HG03460 (cell line): ENCODE data around the gene RETN.

Experiments used
- ATAC-seq: cut with Tn5 transposase; IDR thresholded peaks from one replicate; pipeline ENCODE4 v1.9.1; 2021; ENCODE audit not compliant: unreplicated experiment

Gene RETN, protein sequence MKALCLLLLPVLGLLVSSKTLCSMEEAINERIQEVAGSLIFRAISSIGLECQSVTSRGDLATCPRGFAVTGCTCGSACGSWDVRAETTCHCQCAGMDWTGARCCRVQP

DNA sequence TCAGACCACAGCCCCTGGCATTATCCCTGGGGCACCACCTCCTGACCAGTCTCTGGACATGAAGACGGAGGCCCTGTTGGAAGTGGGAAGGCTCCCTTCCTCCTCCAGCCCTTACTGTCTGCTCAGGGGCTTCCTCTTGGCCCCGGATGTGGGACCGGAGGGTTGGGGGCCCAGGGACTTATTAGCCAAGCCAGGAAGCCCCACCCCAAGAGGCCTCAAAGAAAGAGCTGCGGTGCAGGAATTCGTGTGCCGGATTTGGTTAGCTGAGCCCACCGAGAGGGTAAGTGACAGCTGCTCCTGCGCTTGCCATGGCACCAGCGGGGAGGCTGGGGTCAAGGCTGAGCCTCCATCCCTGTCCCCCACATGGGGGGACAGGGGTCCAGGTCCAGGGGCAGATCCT, at the start of gene RETN:
RETN (plus strand) TSS at position 208 of the 400 bp plus-strand sequence. CDS start 278 bp downstream, outside the sequence.
- no peak for ATAC-seq

DNA sequence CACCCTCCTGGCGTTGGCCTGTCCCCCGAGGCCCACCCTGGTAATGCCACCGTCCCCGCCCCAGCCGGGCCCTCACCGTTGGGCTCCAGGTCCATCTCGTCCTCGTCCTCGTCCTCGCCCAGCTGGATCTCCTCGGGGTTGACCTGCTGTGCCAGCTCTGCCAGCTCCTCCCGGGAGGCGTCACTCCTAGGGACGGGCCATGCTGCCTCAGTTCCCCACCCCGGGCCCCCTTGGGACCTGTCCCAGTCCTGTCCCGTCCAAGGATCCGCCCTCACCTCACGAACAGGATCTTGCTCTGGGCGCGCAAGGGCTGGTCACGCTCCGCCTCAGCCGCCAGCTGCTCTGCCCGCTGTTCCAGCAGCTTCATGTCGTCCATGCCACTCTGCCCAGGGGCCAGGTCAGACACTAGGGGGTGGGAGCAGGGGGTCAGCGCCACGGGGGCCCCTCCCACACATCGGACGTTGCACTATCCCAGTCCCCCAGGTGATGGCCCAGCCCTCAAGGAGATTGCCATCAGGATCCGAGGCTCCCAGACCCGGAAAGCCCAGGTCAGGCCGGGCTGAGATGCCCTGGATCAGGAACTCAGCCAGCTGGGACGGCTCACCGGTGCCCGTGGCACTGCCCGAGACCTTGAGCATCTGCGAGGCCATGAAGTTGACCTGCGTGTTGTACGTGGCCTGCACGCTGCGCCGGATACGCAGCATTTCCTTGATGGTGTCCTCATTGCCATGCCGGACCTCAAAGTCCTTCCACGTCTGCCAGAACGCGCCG, 49.0 kb upstream of the RETN start:
- no peak for ATAC-seq

DNA sequence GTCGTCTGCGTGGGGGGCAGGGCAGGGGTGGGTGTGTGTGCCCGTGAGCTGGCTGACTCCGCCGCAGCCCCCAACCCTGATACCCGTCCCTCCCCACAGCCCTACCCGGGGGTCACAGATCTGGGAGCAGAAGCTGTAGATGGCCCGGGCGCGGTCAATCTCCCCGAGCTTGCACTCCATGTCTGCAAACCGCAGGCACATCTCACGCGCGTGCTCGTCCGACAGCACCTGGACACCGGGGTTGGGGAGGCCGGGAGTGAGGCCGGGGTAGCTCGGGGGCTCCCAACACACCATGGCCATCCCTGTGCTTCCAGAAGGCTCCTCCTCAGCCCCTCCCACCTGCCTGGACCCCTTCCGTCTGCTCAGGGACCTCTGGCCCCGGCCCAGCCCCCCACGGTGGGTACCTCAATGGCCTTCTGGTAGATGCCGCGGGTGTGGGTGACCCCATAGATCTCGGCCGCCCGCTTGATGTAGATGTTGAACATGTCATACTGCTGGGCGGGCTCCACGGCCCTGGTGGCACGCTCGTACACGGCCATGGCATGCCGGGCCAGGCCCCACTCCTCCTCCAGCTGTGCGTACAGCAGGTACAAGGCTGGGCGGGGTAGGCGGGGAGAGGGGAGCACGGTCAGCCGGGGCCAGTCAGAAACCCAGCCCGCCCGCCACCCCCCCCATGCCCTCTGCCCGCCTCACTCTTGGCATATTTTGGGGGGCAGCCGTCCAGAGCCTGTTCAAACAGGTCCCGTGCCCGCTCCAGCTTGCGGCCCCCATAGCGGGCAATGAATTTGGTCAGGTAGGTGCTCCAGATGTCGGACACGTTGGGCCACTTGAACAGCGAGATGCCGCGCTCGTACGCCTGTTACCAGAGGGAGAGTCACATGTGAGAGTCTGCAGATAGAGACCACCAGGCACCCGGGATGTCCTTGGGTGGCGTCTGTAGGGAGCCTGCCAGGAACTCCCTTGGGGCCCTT, 48.1 kb upstream of the RETN start:
- ATAC-seq, result no peak

DNA sequence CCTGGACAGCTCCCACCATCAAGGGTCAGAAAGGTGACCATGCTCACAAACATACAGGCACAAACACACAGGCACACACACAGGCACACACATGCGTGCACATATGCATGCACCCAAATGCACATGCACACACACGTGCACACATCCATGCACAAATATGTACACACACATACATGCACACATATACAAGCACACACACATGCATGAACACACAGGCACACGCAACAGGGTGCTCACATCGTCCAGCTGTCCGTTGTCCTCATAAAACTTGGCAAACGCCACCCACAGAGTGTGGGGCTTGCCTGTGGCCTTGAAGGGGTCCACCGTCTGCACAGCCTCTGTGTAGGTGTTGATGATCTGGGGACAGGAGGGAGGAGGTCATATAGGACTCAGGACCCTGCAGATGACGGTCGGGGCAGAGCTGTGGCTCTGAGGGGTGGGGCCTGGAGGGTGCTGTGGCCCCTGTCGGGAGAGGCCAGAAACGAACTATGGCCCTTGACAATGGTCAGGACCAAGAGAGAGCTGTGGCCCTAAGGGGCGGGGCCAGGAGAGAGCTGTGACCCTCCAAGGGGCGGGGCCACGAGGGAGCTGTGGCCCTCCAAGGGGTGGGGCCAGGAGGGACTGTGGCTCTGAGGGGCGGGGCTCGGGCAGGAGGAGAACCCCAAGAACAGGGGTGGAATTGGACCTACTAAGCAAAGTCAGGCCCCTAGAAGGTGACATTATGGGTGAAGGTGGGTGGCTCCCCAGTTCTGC, 45.7 kb upstream of the RETN start:
- no peak for ATAC-seq

DNA sequence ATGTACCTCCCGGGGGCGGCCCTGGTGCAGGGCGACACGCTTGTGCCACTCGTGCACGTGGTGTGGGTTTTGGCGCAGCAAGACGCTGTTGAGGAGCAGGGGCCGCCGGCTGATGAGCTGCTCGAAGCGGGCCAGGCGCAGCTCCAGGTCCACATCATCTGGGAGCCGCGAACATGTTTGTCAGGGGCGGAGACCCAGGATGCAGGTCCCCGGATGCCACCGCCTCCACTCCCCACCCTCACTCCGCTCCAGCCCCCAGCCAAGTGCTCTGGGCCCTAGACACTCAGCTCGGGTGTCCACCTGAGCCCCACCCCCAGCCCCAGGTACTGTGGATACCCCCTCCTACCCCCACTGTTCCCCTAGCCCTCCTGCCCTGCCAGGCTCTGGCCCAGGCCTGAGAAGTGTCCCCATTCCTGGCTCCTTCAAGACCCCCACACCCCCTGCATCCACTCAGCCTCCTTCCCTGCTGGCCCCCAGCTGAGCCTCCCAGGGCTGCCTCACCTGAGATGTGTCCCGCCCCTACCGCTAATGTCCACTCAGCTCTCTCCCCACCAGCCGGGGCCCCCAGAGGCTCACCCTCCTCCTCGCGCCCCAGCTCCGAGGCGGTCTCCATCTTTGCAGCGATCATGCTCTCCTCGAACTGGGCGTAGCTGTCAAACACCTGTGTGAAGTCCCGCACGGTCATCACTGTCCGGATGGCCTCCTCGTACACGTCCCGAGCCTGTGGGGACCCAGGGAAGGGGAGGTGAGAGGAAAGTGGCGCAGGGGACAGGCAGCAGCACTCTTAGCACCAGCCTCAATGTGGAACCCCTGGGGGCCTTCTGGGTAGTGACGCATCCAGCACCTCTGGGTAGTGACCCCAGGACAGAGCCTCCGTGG, 44.9 kb upstream of the RETN start:
- ATAC-seq, result no peak

DNA sequence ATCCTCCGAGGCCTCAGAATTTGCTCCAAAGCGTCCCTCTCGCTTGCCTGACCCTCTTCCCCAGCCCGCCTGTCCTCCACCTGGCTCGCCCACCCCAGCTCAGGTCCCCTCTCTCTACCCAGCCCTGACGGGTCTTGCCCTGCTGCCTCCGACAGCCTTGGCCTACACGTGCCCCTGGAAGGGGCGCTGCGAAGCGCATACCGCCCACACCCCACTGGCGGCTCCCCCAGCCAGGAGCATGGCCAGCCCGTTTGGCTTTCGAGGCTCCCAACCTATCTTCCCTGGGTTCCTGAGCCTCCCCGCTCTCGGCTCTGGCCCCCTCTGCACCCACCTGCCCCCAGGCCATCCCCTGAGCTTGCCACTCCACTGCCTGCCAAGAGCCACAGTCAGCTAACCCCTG, 44.0 kb upstream of the RETN start:
- no peak for ATAC-seq

DNA sequence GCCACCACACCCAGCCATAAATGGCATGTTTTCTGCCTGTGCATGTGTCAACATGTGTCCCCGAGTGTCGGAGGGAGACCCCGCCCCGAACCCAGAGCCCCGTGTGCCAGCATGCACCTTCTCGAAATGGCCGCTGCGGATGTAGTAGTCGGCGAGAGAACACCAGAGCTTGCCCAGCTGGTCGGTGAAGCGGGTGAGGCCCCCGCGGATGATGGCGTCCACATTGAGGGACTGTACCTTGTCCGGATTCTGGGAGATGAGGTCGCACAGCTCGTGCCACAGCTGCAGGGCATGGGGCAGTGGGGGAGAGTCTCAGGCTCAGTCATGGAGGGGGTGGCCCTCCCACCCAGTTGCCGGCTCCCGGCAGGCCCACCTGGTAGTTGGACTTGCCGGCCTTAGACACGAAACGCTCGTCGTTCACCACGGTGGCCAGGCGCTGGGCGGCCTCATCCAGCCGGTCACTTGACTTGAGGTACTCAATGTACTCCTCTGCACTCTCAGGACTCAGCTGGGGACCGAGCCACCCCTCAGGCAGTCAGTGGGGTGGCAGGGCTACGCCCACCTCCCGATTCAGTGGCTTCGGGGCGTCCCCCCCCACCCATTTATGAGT, 43.0 kb upstream of the RETN start:
- no peak for ATAC-seq

DNA sequence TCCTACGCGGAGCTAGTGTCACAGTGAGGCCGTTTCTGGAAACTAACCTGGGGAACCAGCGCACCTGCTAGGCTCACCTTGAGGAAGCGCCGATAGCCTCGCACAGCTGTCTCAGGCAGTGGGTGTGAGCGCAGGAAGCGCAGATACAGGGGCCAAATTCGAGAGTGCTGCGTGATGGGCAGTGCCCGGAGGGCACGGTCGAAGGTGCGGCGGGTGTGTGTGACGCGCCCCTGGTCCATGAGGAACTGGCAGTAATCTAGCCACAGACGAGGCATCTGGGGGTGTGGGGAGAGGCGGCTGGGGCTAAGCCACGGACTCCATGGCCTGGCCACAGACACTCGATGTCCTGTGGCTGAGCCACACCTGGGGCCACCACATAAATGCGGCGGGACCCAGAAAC, 41.7 kb upstream of the RETN start:
- ATAC-seq, result no peak

DNA sequence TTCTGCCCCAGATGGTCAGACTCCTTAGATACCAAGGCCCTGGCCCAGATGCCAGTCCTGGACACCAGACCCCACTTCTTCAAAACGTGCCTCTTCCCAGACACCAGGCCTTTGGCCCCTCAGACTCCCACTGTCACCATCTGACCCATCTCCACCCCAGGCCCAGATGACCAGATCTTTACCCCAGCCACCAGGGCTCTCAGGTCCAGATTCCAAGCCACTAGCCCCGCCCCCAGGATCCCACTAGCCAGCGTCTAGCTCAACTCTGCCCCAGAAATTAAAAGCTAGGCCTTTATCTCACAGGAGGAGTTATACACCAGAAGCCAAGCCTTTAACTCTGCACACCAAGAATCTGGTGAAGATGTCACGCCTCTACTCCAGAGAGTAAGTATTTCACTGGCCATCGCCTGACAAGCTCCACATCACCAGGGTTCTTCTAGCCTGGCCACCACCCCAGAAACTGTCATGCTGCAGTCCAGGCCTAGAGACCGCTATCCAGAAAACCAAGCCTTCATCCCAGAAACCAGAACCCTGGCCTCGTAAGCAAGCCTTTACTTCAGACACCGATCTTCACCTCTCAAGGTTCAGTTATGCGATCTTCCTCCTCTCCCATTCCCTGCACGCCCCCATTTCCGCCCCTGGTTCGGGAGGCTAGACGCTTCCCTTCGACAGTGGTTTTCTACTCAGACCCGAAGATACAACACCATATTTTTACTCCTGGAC, 40.1 kb upstream of the RETN start:
- ATAC-seq, result no peak

DNA sequence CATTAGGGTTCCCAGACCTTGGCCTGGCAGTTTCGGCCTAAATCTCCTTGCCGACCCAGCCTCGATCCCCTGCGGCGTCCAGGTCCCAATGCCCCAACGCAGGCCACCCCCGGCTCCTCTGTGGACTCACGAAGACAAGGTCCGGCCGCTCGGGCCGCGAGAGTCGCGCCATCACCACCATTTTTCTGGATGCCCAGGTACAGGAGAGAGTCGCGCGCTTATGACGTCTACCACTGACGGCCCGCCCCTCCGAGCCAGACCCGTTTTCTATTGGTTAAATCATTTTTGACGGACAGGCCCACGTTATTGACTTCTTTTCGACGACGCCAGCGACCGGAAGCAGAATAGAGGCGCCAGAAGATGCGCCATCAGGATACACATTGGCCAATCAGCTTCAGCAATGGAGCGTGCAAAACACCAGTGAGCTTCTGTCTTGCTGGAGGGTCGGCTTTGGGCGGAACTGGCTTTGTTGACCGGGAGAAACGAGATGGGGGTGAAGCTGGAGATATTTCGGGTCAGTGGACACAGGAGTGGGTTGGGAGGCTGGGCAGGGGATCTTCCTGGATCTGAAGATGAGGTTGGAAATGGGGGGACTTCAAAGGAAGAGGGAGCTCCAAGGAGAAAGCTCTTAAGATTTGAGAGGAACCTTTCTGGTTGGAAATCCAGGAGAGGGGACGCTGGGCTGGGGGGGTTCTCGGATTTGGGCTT, 39.3 kb upstream of the RETN start, which contains the start of the genes PET100 and XAB2:
PET100 (plus strand) TSS at position 447 of the 708 bp plus-strand sequence; CDS start at position 488, 41 bp downstream.
XAB2 (minus strand) TSS at position 199 of the 708 bp plus-strand sequence; CDS start at position 181, 18 bp downstream.
- ATAC-seq, result peak; percentile 93

DNA sequence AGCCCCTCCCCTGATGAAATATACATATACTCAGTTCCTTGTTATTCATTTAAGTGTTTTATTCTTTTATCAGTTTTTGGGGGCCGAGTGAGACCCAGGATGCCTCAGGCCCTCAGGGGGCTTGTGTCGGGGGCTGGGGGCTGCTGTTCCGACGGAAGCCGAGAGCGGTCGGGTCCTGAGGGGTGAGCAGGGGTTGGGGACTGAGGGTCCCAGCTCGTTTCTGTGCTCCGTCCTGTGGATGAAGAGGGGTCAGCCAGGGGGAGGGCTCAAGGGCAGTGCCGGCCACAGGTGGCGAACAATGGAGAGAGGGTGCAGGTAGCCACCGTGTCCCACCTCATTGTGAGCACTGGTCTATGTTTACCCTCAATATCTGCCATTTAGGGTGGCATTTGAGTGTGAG, 37.3 kb upstream of the RETN start:
- no peak for ATAC-seq

DNA sequence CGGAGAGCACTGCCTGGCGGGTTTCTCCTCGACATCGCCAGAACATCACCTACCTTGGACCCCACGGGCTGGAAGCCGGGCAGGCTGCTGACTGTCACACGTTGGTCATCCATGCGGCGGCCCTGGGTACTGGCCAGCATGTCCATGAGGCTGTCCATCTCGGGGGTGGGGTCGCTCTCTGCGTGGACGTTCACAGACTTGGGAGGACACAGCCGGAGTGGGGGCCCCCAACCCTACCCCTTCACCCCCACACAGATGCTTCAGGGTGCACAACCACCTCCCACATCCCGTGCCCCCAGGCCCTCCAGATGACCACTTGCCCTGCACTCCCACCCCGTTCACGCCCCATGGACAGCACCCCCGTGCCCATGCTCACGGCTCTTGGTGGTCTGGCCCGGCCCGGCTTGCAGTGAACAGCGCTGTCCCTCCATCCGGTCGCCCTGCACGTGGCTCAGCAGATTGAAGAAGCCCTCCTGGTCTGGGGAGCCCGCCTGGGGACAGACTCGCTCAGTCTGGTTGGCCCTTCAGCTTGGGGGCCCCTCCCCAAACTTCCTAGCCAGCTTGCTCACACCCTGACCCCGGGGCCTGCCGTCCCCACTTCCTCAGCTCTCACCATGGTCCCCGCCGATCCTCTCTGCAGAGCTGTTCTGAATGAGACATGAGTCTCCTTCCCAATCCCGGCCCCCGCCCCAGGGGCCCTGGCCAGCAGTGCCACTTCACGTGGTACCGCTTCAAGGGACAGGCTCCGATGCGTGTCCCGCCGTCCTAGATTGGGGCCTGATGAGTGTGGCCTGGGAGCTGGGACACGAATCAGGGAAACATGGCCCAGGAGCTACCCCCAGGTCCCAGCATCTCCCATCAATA, 36.3 kb upstream of the RETN start:
- no peak for ATAC-seq

DNA sequence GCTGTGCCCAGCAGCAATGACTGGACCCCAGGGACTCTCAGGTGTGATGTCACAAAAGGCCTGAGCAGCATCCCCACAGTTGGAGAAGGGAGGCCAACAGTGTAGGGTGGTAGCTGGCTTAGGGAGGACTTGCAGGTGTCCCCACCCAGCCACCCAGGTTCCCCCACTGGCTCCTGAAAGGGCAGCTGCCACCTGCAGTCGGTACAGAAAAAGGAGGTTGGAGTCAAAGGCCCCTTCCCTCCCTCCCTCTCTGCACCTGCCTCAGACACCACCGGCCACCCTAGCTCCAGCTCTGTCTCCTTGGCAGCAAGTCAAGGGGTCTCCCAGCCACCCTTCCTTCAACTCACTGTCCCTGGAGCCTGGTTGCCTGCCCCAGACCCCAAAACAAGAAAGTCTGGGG, 35.2 kb upstream of the RETN start, which contains the start of gene PCP2:
PCP2 (minus strand) TSS at position 22 of the 400 bp plus-strand sequence. CDS start 262 bp downstream, outside the sequence.
- ATAC-seq, result no peak

DNA sequence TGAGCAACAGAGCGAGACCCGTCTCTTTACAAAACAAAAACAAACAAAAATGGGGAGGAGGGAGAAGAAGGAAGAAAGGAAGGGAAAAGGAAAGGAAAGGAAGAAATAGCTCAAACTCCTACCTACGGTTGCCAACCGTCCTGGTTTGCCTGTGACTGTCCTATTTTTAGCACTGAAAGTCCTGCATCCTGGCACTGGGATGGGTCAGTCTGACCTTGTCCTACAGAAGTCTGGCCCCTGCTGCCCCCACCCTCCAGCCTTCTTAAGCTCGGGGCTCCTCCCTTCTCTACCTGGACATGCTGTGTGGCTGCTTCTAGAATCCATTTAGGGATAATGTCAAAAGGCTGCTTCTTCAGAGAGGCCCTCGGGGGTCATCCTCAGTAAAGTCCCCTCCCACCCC, 33.2 kb upstream of the RETN start:
- ATAC-seq, result no peak

DNA sequence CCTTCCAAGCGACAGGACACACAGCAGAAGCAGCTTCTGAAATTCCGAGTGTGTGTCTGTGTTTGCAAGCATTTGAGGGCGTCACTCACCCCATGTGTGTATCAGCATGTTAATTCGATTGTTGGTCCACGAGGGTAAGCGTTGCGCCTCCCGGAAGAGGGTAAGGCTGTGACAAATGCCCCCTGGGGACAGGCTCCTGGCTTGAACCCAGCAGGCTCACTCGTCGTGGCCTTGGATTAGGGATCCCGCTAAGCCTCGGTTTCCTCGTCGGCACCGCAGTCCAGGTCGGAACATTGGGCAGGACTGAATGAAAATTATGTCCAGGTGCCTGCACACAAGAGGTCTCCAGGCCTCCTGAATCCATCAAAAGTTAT, 32.5 kb upstream of the RETN start:
- ATAC-seq, result no peak

DNA sequence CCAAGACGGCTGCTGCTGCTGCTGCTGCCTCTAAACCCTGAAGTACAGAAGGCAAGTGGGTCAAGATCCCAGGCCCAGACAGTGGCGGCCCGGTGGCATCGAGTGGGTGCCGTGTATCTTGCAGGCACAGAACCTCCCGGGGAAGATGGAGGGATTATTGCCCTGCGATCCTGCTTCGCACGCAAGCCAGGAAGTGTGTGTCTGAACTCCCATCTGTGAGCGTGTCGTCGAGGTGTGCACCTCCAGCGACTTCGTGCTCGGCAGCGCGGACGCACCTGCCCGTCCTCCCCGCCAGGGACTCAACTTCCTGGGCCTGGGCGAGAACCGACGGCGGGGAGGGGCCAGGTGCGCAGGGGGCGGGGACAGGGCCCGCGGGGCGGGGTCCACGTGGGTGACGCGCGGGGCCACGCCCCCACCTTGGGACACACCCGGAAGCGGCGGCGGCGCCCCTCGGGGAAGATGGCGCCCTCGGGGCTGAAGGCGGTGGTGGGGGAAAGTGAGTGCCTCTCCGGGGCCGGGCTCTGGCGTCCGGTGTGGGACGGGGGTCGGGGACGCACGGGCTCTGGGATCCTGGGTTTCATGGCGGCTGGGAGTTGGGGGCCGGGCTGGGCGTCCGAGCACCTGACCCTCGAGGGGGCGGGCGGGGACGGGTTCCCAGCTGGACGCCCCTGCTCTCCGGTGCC, 32.0 kb upstream of the RETN start, which contains the start of gene STXBP2:
STXBP2 (plus strand) TSS at position 420 of the 683 bp plus-strand sequence; CDS start at position 460, 40 bp downstream.
- ATAC-seq, result peak; percentile 56
